NCI-H1105 treated with DMSO at 0.1 percent for 48 hours (cell line): ENCODE results near the gene PRICKLE3.
"Not testable (repeated sequence)": the region's sequence is repeated elsewhere in the genome, so short reads cannot be mapped to it uniquely, and the experiment has no call there.

Experiments used
- DNase-seq: peaks from one replicate; lab custom pipeline; 2025; lab: John Stamatoyannopoulos, UW

Gene PRICKLE3

DNA sequence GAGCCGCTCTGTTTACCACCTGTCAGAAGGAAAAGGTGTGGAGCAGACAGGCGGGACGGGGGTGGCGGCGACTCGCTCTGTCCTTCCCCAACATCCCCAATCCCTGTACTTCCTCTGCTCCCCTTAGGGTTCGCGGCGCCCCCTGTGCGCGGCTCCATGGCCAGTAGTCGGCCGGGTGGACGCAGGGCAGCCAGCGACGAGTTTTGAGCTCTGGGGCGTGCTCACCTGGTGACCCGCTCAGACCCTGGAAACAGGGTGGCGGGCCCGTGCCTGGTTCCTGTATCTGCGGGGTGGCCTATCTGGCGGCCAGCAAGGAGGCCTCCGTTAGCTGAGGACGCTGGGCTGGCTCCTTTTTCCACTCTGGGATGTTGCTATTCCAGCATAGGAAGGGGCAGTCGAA lies 29.0 kb downstream of the PRICKLE3 start:
- DNase-seq = no peak

DNA sequence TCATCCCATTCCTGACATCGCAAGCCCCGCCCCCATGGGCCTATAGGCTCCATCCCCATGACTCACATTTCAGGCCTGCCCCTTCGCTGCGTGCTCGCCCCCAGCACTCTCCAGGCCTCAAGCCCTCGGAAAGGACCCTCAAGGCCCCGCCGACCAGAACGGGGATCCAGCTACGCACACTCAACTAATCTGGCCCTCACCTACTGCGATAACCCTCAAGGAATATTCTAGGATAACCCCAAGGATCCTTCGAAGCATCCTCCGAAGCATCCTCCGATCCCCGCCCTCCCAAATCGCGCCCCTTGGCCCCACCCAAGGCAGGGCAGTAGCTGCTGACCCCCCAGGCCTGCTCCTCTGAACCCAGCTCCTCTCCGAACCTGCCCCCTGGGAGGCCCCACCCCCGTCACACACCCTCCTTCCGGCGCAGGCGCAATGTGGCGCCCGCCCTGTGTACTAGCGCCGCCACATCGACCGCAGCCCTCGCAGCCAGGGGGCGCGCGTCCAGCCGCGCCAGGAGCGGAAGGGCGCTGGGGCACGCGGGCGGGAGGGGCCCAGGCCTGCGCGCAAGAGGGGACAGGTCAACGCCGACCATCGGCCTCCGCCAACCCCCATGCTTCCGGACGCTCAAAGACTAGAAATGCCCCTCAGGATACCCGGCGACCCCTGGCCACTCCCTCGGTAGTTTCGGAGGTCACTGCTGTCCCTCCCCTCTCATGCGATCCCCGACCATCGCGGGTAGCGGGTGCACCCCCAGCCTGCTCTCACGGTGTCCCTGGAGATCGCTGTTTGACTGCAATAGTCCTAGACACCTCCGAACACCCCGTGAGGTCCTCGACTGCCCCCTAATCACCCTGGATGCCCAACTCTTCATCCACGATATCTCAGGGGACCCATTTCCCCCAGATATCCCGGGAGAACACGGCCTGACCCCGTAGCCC lies 30.0 kb downstream of the PRICKLE3 start:
- peak; percentile 75 for DNase-seq

DNA sequence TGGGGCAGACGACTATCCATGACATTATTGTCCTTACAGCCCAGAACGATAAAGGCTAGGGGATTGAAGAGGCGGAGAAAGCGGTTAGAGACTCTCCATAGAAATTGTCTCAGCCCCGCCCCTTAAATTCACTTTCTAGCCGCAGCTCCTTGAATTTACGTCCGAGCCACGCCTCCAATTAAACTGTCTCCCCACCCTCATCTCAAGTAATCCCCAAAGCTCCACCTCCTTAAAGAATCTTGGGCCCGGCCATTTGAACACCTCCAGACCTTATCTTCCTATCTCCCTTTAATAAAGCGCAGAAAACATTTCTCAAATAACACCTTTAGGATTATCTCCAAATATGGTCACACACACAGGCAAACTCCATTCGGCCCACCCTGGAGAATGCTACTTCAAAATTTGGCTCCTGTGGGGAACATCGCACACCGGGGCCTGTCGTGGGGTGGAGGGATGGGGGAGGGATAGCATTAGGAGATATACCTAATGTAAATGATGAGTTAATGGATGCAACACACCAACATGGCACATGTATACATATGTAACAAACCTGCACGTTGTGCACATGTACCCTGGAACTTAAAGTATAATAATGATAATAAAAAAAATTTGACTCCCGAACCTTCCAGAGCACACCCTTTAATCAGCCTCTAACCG lies 30.8 kb downstream of the PRICKLE3 start:
- DNase-seq = peak; percentile 27

DNA sequence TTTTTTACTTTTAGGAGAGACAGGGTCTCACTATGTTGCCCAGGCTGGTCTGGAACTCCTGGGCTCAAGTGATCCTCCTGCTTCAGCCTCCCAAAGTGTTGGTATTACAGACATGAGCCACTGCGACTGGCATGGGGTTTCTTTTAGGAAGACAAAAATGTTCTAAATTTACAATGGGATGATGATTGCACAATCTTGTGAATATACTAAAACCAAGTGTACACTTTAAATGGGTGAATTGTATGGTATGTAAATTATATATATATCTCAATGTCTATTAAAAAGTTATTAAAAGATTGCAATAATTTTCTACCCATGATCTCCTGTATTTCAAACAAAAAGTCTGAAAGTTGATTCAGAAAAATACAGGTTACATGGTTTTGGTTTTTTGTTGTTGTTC lies 32.7 kb downstream of the PRICKLE3 start:
- DNase-seq = no peak

DNA sequence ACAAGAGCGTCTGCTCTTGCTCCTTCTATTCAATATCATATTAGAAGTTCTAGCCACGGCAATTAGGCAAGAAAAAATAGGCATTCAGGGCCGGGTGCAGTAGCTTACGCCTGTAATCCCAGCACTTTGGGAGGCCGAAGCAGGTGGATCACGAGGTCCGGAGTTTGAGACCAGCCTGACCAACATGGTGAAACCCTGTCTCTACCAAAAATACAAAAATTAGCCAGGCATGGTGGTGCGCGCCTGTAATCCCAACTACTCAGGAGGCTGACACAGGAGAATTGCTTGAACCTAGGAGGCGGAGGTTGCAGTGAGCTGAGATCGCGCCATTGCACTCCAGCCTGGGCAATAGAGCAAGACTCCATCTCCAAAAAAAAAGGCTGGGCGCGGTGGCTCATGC lies 36.9 kb downstream of the PRICKLE3 start:
- DNase-seq = not testable (repeated sequence)

DNA sequence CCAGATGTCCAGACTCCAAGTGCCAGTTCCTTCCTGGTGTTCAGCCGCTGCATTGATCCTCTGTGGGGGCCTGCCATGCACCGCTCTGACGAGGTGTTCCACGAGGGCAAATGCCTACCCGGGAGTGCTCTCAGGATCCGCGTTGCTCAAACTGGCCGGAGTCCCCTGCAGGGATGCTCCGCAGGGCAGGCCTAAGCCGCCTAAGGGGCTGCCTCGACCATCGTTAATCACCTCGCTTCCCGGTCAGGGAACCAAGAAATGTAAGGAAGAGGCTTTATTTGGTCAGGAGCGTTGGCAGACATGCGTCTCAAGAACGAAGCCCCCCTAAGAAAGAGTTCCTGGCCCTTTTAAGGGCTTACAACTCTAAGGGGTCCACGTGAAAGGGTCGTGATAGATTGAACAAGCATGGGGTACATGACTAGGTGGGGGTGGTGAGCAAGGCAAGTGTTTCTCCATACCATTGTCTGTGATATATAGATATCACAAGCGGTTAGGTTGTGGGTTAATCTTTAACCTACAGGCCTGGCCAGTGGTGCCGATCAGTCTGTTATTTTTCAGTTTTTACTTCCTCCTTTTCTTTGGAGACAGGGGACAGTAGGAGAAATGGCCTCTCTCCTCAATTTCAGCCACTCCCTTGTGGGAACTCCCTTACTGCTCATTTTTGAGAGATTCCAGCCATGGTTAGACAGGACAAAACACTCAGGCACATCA lies 37.6 kb downstream of the PRICKLE3 start:
- DNase-seq = not testable (repeated sequence)

DNA sequence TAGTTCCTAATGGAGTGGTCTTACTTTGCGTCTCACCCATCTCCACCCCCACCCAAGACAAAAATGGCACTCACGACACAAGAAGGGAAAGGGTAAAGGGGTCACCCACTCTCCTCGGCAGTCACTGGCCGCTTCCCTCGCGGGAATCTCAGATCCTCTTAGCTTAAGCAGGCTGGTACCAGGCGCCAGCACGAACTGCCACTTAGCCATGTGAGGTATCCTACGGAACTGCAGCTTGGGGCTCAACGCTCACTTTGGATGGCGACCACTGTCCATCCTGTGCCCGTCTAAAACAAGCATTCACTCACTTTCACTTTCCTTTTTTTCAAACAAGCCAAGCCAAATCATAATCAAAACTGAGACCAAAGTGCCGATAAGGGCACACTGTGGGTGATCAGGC lies 38.2 kb downstream of the PRICKLE3 start:
- DNase-seq = no peak

DNA sequence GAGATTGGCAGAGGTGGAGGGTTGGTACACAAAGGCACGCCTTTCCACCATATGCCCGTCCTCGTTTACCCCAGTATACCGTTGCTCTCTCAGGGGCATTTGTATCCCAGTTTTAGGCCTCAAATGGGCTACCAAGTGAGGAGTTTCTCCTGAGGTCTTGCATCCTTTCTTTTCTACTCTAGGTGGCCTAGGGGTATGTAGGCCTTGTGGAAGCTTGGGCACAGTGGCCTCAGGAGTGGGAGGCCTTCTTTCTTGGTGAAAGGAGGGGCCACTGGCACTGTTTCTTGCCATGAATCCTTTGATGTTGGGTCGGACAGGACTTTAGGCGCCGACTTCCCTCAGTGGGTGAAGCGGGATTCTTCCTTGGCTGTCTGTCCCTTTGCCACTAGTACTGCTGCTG lies 38.9 kb downstream of the PRICKLE3 start:
- no peak for DNase-seq

DNA sequence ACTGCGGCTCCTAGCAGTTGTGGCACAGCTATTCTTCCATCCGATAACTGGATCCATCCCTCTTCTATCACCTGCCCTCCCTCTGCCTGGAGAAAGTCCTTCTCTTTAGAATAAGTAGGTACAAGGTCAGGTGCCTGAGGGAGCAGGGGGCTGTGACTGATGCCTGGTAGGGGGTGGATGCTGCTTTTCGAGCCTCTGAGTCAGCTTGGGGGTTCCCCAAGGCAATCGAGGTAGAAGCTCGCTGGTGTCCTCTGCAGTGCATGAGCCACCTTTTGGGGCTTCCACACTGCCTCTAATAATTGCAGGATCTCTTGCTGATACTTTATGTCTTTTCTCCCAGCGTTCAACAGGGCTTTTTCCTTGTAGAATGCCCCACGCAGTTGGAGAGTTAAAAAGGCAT lies 43.0 kb downstream of the PRICKLE3 start:
- not testable (repeated sequence) for DNase-seq

DNA sequence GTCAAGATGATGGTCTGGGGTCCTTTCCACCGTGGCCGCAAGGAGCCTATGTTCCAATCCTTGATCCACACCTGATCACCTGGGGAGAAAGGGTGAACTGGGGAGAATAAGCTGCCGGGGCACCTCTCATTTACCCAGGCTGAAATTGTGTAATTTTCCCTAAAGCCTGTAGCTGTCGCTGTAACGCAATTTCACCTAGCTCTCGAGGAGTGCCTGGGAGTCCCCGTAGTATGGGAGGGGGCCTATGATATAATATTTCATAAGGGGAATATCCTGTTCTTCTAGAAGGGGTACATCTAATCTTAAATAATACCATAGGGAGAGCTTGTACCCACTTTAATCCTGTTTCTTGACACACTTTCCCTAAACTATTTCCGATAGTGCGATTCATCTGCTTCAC lies 43.9 kb downstream of the PRICKLE3 start:
- DNase-seq = not testable (repeated sequence)

DNA sequence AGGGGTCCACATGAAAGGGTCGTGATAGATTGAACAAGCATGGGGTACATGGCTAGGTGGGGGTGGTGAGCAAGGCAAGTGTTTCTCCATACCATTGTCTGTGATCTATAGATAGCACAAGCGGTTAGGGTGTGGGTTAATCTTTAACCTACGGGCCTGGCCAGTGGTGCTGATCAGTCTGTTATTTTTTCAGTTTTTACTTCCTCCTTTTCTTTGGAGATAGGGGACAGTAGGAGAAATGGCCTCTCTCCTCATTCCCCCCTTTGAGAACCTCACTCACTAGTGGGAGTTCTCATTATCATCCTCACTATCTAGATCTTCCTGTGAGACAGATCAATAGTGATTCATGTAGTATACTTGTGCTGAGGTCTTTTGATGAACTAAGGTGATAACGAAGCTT lies 46.5 kb downstream of the PRICKLE3 start:
- no peak for DNase-seq

DNA sequence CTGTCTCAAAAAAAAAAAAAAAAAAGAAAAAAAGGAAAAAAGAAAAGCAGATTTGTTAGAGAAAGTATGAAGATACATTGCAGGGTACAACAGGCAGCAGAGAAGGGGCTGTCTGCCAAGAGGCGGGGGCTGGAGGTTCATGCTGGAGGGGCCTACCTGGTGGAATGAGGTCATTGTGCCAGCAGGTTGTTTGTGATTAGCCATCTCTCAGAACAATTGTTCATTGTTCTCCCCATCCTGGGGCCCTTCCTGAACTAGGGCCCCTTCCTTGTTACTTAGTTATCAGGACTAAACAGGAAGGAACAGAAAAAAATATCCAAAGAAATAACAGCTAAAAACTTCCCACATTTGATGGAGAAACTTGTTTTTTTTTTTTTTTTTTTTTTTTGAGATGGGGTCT lies 48.7 kb downstream of the PRICKLE3 start:
- no peak for DNase-seq

DNA sequence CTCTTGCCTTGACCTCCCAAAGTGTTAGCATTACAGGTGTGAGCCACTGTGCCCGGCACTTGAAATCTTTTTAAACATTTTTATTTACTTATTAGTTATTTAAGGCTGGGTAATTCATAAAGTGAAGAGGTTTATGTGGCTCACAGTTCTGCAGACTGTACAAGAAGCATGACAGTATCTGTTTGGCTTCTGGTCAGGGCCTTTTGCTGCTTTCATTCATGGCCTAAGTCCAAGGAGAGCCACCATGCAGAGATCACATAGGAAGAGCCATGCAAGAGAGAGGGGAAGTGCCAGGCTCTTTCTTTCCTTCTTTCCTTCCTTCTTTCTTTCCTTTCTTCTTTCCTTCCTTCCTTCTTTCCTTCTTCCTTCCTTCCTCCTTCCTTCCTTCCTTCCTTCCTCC lies 52.4 kb downstream of the PRICKLE3 start:
- no peak for DNase-seq

DNA sequence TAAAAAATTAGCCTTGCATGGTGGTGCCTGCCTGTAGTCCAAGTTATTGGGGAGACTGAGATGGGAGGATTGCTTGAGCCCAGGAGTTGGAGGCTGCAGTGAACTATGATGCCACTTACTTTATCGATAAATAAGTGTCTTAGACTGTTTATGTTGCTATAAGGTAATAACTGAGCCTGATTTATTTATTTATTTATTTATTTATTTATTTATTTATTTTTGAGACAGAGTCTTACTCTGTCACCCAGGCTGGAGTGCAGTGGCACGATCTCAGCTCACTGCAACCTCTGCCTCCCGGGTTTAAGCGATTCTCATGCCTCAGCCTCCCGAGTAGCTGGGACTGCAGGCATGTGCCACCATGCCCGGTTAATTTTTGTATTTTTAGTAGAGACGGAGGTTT lies 53.9 kb downstream of the PRICKLE3 start:
- DNase-seq = not testable (repeated sequence)

DNA sequence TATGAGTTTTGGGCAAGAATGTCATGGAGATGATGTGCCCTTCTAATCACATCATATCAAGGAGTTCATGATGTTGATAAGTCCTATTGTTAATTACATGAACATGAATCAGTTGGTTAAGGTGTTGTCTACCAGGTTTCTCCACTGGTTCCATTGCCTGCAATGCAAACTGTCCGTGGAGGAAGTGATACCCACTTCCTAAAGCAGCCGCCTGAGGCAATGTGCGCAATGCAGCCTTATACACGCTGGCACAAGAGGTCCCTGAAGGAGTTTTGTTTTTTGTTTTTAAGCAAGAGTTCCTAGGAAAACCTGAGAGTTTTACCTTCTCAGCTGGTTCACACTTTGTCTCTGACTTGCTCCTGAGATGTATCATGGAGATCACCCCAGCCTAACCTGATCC lies 56.7 kb downstream of the PRICKLE3 start:
- DNase-seq = no peak

DNA sequence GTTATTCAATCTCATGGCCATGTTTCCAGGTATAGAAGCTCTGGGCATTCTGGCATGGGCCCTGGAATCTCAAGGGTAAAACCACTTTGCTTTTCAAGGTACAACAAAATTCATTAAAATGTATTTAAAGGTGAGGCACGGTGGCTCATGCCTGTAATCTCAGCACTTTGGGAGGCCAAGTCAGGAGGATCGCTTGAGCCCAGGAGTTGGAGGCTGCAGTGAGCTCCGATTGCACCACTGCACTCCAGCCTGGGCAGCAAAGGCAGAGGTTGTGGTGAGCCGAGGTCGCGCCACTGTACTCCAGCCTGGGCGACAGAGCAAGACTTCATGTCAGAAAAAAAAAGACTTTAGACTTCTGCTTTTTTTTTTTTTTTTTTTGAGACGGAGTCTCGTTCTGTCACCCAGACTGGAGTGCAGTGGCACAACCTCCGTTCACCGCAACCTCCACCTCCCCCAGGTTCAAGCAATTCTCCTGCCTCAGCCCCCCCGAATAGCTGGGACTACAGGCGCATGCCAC lies 58.4 kb downstream of the PRICKLE3 start:
- not testable (repeated sequence) for DNase-seq
